ENCODE data around the gene MAN2C1. TPM values are rescaled to one million over a fixed set of nuclear protein-coding genes. Genes with fewer than 3 reads are reported as not detected.
"Not testable (repeated sequence)": the region's sequence is repeated elsewhere in the genome, so short reads cannot be mapped to it uniquely, and the experiment has no call there.

The MAN2C1 gene
- total and polyA plus RNA-seq, 2 experiments from 2014 or later: 53.0 to 110 TPM

GRCh38 chr15:75349851-75350588, 18.4 kb downstream of the MAN2C1 start:
- Histone ChIP-seq H3K9me2 (ENCODE audit: insufficient read depth) (no peaks in the 10 kb centered on the region), H3K79me2 (ENCODE audit: insufficient read depth) (no peaks in the 10 kb centered on the region), H3K36me3 (ENCODE audit: low read depth) (no peaks in the 10 kb centered on the region), H3K9me3 (ENCODE audit: low read depth) (no peaks in the 10 kb centered on the region), H4K20me1 (ENCODE audit: insufficient read depth) (no peaks in the 10 kb centered on the region), H3K27ac (no peak overlapping the region), H3K9ac (no peak overlapping the region), H3F3A (ENCODE audit: insufficient read depth) (peaks cover under 1% of the 10 kb centered on the region; the same call in 1 of the 2 replicates), H3K4me2 (ENCODE audit: unreplicated experiment) (no peak overlapping the region), H3K4me1 (ENCODE audit: insufficient read depth) (no peaks in the 10 kb centered on the region), H3K27me3 (replicated peaks; ENCODE audit: insufficient read depth) (no peaks in the 10 kb centered on the region), H3K4me3 (no peak overlapping the region), H2AFZ (no peak overlapping the region)
- in situ Hi-C loops (cut with MboI): no loop called here
- TF ChIP-seq EZH2 (IDR thresholded peaks at IDR 0.05; ENCODE audit: insufficient read depth, poor library complexity, severe bottlenecking) (no peak), EZH2phosphoT487 (IDR thresholded peaks at IDR 0.05; ENCODE audit: insufficient read depth, low read depth) (no peak)
- DNase-seq: no peak
- 82 to 89% methylated on average over 9 of the region's 9 CpGs for WGBS, 2 experiments (ENCODE audit: low coverage in 1 of 2, low lambda C conversion rate in 2 of 2, missing lambda C conversion rate in 2 of 2)

- H3K36me3 ChIP-seq (ENCODE audit: low read depth); in situ Hi-C loops (cut with MboI); H3F3A ChIP-seq (ENCODE audit: insufficient read depth); H3K4me2 ChIP-seq (ENCODE audit: unreplicated experiment); H4K20me1 ChIP-seq (ENCODE audit: insufficient read depth); H3K79me2 ChIP-seq (ENCODE audit: insufficient read depth); DNase-seq; H2AFZ ChIP-seq; H3K4me3 ChIP-seq; H3K9me3 ChIP-seq (ENCODE audit: low read depth); H3K9me2 ChIP-seq (ENCODE audit: insufficient read depth); H3K4me1 ChIP-seq (ENCODE audit: insufficient read depth); H3K9ac ChIP-seq; H3K27me3 ChIP-seq (replicated peaks; ENCODE audit: insufficient read depth); H3K27ac ChIP-seq: not testable (repeated sequence)
- WGBS, 2 experiments (ENCODE audit: low coverage in 1 of 2, low lambda C conversion rate in 2 of 2, missing lambda C conversion rate in 2 of 2): 98 to 100% methylated on average over 7 to 8 of the region's 8 CpGs
Measured at GRCh38 chr15:75349351-75349669, 19.1 kb downstream of the MAN2C1 start.

GRCh38 chr15:75348562-75349350, 19.7 kb downstream of the MAN2C1 start:
- Histone ChIP-seq H3K4me1 (ENCODE audit: insufficient read depth) (no peaks in the 10 kb centered on the region), H3K27me3 (replicated peaks; ENCODE audit: insufficient read depth) (no peaks in the 10 kb centered on the region)
- in situ Hi-C loops (cut with MboI): no loop called here

GRCh38 chr15:75348034-75348561, 20.3 kb downstream of the MAN2C1 start:
- peak overlapping the region; percentile 92 for H2AFZ ChIP-seq
- peaks cover 11% of the 10 kb centered on the region for H3F3A ChIP-seq (ENCODE audit: insufficient read depth)
- H3K27ac ChIP-seq: no peak overlapping the region
- H3K9ac ChIP-seq: peak overlapping the region; percentile 76
- H3K36me3 ChIP-seq (ENCODE audit: low read depth): no peaks in the 10 kb centered on the region
- in situ Hi-C loops (cut with MboI): no loop called here
- H3K27me3 ChIP-seq (replicated peaks; ENCODE audit: insufficient read depth): no peaks in the 10 kb centered on the region
- H3K4me3 ChIP-seq: peak overlapping the region; percentile 80
- TF ChIP-seq EZH2 (IDR thresholded peaks at IDR 0.05; ENCODE audit: insufficient read depth, poor library complexity, severe bottlenecking) (no peak), EZH2phosphoT487 (IDR thresholded peaks at IDR 0.05; ENCODE audit: insufficient read depth, low read depth) (no peak)
- H3K9me2 ChIP-seq (ENCODE audit: insufficient read depth): no peaks in the 10 kb centered on the region
- no peaks in the 10 kb centered on the region for H4K20me1 ChIP-seq (ENCODE audit: insufficient read depth)
- H3K9me3 ChIP-seq (ENCODE audit: low read depth): no peaks in the 10 kb centered on the region
- peak; percentile 44 for DNase-seq
- 0 to 2% methylated on average over 36 to 37 of the region's 45 CpGs for WGBS, 2 experiments (ENCODE audit: low coverage in 1 of 2, low lambda C conversion rate in 2 of 2, missing lambda C conversion rate in 2 of 2)
- H3K79me2 ChIP-seq (ENCODE audit: insufficient read depth): no peaks in the 10 kb centered on the region
- no peaks in the 10 kb centered on the region for H3K4me1 ChIP-seq (ENCODE audit: insufficient read depth)
- H3K4me2 ChIP-seq (ENCODE audit: unreplicated experiment): peak overlapping the region; percentile 93

More at GRCh38 chr15:75348562-75349350, 19.7 kb downstream of the MAN2C1 start:
- H3K79me2 ChIP-seq (ENCODE audit: insufficient read depth): no peaks in the 10 kb centered on the region
- peak overlapping the region; percentile 92 for H2AFZ ChIP-seq
- WGBS, 2 experiments (ENCODE audit: low coverage in 1 of 2, low lambda C conversion rate in 2 of 2, missing lambda C conversion rate in 2 of 2): 35 to 36% methylated on average over 46 of the region's 46 CpGs
- H4K20me1 ChIP-seq (ENCODE audit: insufficient read depth): no peaks in the 10 kb centered on the region
- no peaks in the 10 kb centered on the region for H3K9me2 ChIP-seq (ENCODE audit: insufficient read depth)
- peaks cover 11% of the 10 kb centered on the region for H3F3A ChIP-seq (ENCODE audit: insufficient read depth)
- H3K4me3 ChIP-seq: peak overlapping the region; percentile 80
- peak overlapping the region; percentile 76 for H3K9ac ChIP-seq
- peak overlapping the region; percentile 93 for H3K4me2 ChIP-seq (ENCODE audit: unreplicated experiment)
- no peaks in the 10 kb centered on the region for H3K9me3 ChIP-seq (ENCODE audit: low read depth)
- H3K36me3 ChIP-seq (ENCODE audit: low read depth): no peaks in the 10 kb centered on the region
- TF ChIP-seq EZH2 (IDR thresholded peaks at IDR 0.05; ENCODE audit: insufficient read depth, poor library complexity, severe bottlenecking) (no peak), EZH2phosphoT487 (IDR thresholded peaks at IDR 0.05; ENCODE audit: insufficient read depth, low read depth) (no peak)
- peak; percentile 41 for DNase-seq
- H3K27ac ChIP-seq: no peak overlapping the region

Data from GM23248 (cell line).